HG02885 (cell line): ENCODE results near the gene AAMP.

Experiments used
- ATAC-seq: cut with Tn5 transposase; IDR thresholded peaks from one replicate; pipeline ENCODE4 v1.9.1; 2021; ENCODE audit warnings: mild to moderate bottlenecking; ENCODE audit not compliant: unreplicated experiment, poor library complexity

Gene AAMP

GRCh38 chr2:218261423-218262236, 8.3 kb downstream of the AAMP start:
- no peak for ATAC-seq

- no peak for ATAC-seq
Measured at GRCh38 chr2:218260742-218261422, 9.1 kb downstream of the AAMP start, which contains the start of gene GPBAR1. TSS of gene GPBAR1 (plus strand) at chr2:218261015. CDS start at chr2:218262725, 1,710 bp downstream.

- ATAC-seq = no peak
Measured at GRCh38 chr2:218260166-218260565, 9.8 kb downstream of the AAMP start.

GRCh38 chr2:218259099-218259961, 10.6 kb downstream of the AAMP start:
- ATAC-seq = no peak

GRCh38 chr2:218257390-218257981, 12.5 kb downstream of the AAMP start:
- peak; percentile 83 for ATAC-seq

GRCh38 chr2:218256612-218257350, 13.2 kb downstream of the AAMP start:
- no peak for ATAC-seq

GRCh38 chr2:218255446-218255845, 14.5 kb downstream of the AAMP start:
- ATAC-seq = no peak

- no peak for ATAC-seq
Measured at GRCh38 chr2:218253232-218253625, 16.7 kb downstream of the AAMP start.

- no peak for ATAC-seq
Measured at GRCh38 chr2:218252509-218253231, 17.3 kb downstream of the AAMP start.

GRCh38 chr2:218249691-218250090, 20.2 kb downstream of the AAMP start:
- ATAC-seq = no peak

GRCh38 chr2:218245214-218245613, 24.7 kb downstream of the AAMP start:
- ATAC-seq = no peak

GRCh38 chr2:218244665-218245064, 25.3 kb downstream of the AAMP start:
- ATAC-seq = no peak

- ATAC-seq = no peak
Measured at GRCh38 chr2:218244204-218244603, 25.7 kb downstream of the AAMP start.

- ATAC-seq = no peak
Measured at GRCh38 chr2:218238887-218239286, 31.1 kb downstream of the AAMP start.

- no peak for ATAC-seq
Measured at GRCh38 chr2:218236829-218237228, 33.1 kb downstream of the AAMP start.

GRCh38 chr2:218235017-218235416, 34.9 kb downstream of the AAMP start:
- no peak for ATAC-seq

GRCh38 chr2:218234521-218234920, 35.4 kb downstream of the AAMP start:
- no peak for ATAC-seq

GRCh38 chr2:218233543-218233942, 36.4 kb downstream of the AAMP start:
- no peak for ATAC-seq

GRCh38 chr2:218230882-218231281, 39.1 kb downstream of the AAMP start:
- no peak for ATAC-seq
